IMR-90 (cell line): ENCODE data around the gene OCSTAMP.

Experiments
- BHLHE40 ChIP-seq: fragments of 150-350 bp; IDR thresholded peaks from 2 replicates; pipeline ENCODE4 v1.6.1; 2016; ENCODE audit warnings: mild to moderate bottlenecking, low read depth, low read length
- CEBPB ChIP-seq: IDR thresholded peaks from 2 replicates; pipeline ENCODE4 v1.6.1; 2012; ENCODE audit warnings: low read depth, low read length, improper control_type of control experiment
- CHD1 ChIP-seq: IDR thresholded peaks from 2 replicates; pipeline ENCODE4 v1.6.1; 2012; ENCODE audit warnings: low read depth, low read length, improper control_type of control experiment
- CTCF ChIP-seq: conservative IDR thresholded peaks from 2 replicates; pipeline ENCODE4 v1.5.1; 2012; ENCODE audit warnings: mild to moderate bottlenecking, low read depth, low read length, improper control_type of control experiment
- ELK1 ChIP-seq: fragments of 150-350 bp; IDR thresholded peaks from 2 replicates; pipeline ENCODE4 v1.6.1; 2016; ENCODE audit warnings: low read depth, mild to moderate bottlenecking, low read length, moderate library complexity, borderline replicate concordance
- FOS ChIP-seq: fragments of 150-350 bp; IDR thresholded peaks from 2 replicates; pipeline ENCODE4 v1.6.1; 2016; ENCODE audit warnings: low read depth, low read length
- MAZ ChIP-seq: IDR thresholded peaks from 2 replicates; pipeline ENCODE4 v1.6.1; 2012; ENCODE audit warnings: low read depth, mild to moderate bottlenecking, low read length, improper control_type of control experiment, moderate library complexity, borderline replicate concordance
- MXI1 ChIP-seq: IDR thresholded peaks from 2 replicates; pipeline ENCODE4 v1.6.1; 2012; ENCODE audit warnings: low read depth, mild to moderate bottlenecking, low read length, moderate library complexity, borderline replicate concordance
- POLR2A ChIP-seq: IDR thresholded peaks from 2 replicates; pipeline ENCODE4 v1.6.1; 2012; ENCODE audit warnings: mild to moderate bottlenecking, low read depth, low read length
- RCOR1 ChIP-seq: IDR thresholded peaks from 2 replicates; pipeline ENCODE4 v1.6.1; 2012; ENCODE audit warnings: mild to moderate bottlenecking, low read length, improper control_type of control experiment; ENCODE audit not compliant: insufficient replicate concordance
- RFX5 ChIP-seq: IDR thresholded peaks from 2 replicates; pipeline ENCODE4 v1.8.0; 2012; ENCODE audit warnings: low read depth, mild to moderate bottlenecking, low read length, moderate library complexity
- SMC3 ChIP-seq: fragments of 150-350 bp; IDR thresholded peaks from 2 replicates; pipeline ENCODE4 v1.6.1; 2016; ENCODE audit warnings: low read depth, mild to moderate bottlenecking, antibody characterized with exemption, low read length, moderate library complexity
- USF2 ChIP-seq: fragments of 150-350 bp; IDR thresholded peaks from 2 replicates; pipeline ENCODE4 v1.6.1; 2017; ENCODE audit warnings: mild to moderate bottlenecking, antibody characterized with exemption, low read length, low read depth

- TF ChIP-seq POLR2A (no peak), CTCF (no peak), MAZ (no peak), CHD1 (no peak), RFX5 (no peak), RCOR1 (no peak), ELK1 (no peak), BHLHE40 (no peak), CEBPB (no peak), MXI1 (no peak), SMC3 (no peak), USF2 (no peak), FOS (no peak)
Measured at GRCh38 chr20:46572153-46572552, 21.7 kb upstream of the OCSTAMP start.
